ENCODE data around the gene NR1D1. TPM values are rescaled to one million over a fixed set of nuclear protein-coding genes. Genes with fewer than 3 reads are reported as not detected.

Gene NR1D1
- total and polyA plus RNA-seq, 2 of the 13 experiments (the other 11 are each of a cell fraction or from before 2014, with no cell fraction given) = 2.1 to 2.7 TPM

GRCh38 chr17:40113110-40113906, 12.9 kb upstream of the NR1D1 start (continued):
- peak; percentile 76; the same call in 1 of the 2 replicates for TF ChIP-seq TMF1 (CRISPR knock-in tag; IDR thresholded peaks at IDR 0.05; ENCODE audit: low read depth)
- no peak for TF ChIP-seq HNF1A (IDR thresholded peaks at IDR 0.05; ENCODE audit: low read depth)
- TF ChIP-seq HNF1A (CRISPR knock-in tag; IDR thresholded peaks at IDR 0.05; ENCODE audit: borderline replicate concordance) = peak; percentile 72
- TF ChIP-seq DZIP1 (CRISPR knock-in tag; IDR thresholded peaks at IDR 0.05) = no peak
- peak; percentile 45; the same call in 1 of the 2 replicates for TF ChIP-seq ZNF770 (CRISPR knock-in tag; IDR thresholded peaks at IDR 0.05)
- peak; percentile 30; the same call in 1 of the 2 replicates for TF ChIP-seq ZBTB38 (CRISPR knock-in tag; IDR thresholded peaks at IDR 0.05)
- no peak for TF ChIP-seq ZBTB40 (IDR thresholded peaks at IDR 0.05)
- TF ChIP-seq ZBTB40 (CRISPR knock-in tag; IDR thresholded peaks at IDR 0.05) = peak; percentile 73; the same call in 1 of the 2 replicates
- peak; percentile 73 for TF ChIP-seq FOXK2 (IDR thresholded peaks at IDR 0.05)
